HepG2 (cell line): Measurements from ENCODE around the gene VCAM1. TPM values are rescaled to one million over a fixed set of nuclear protein-coding genes. Genes with fewer than 3 reads are reported as not detected.

Experiments
- ATAC-seq: fragments of 200-7000 bp; cut with Tn5 transposase; 3 replicates; pipeline ENCODE4 v1.9.1; 2020; ENCODE audit warnings: mild to moderate bottlenecking, moderate library complexity
- BruUV-seq: library from RNA; stranded (reverse); fragments of 400-500 nt; replicated peaks from 2 replicates; lab custom pipeline; 2021; lab: Mats Ljungman, UMichigan
- CTCF ChIA-PET: fragments of 300-600 bp; formaldehyde crosslinking; extraction: SDS; loops from one replicate; lab custom pipeline; 2021; ENCODE audit warnings: low total read pairs, inconsistent platforms, low intra/inter-chr PET ratio; lab: Yijun Ruan, JAX
- POLR2A ChIA-PET: fragments of 350-600 bp; sonication (Branson Sonifier 250); formaldehyde crosslinking; loops from one replicate; lab custom pipeline; 2020; ENCODE audit warnings: antibody characterized with exemption, inconsistent platforms; lab: Yijun Ruan, JAX
- DNase-seq: peaks from one replicate; pipeline ENCODE4 v3.0.0-alpha.2; 2015; ENCODE audit warnings: low spot score
- FAIRE-seq: peaks from 3 replicates; lab custom pipeline; 2011; peaks lifted over from hg19 to GRCh38; lab: Jason Lieb, UNC
- H2AFZ ChIP-seq: one replicate; pipeline ENCODE4 v1.6.1; 2011; ENCODE audit warnings: low read length, inconsistent platforms
- H3K27ac ChIP-seq: fragments of 300-600 bp; 3 replicates; pipeline ENCODE4 v1.8.0; 2011; ENCODE audit warnings: mixed run types, mild to moderate bottlenecking, mixed read lengths, low read length, inconsistent platforms; ENCODE audit not compliant: insufficient read depth; ENCODE audit errors: extremely low read length
- H3K27me3 ChIP-seq, 2 experiments: fragments of 200-600 bp in 1 of 2; 2 replicates in 1 of 2; 3 replicates in 1 of 2; pipeline versions ENCODE4 v1.6.0 to v1.8.0; 2011; ENCODE audit warnings: low read length in 2 of 2, mild to moderate bottlenecking in 2 of 2, moderate library complexity in 2 of 2, inconsistent platforms in 1 of 2; ENCODE audit not compliant: insufficient read depth in 2 of 2, control insufficient read depth in 1 of 2
- H3K36me3 ChIP-seq, 2 experiments: fragments of 200-600 bp in 1 of 2; replicated peaks in 1 of 2; 2 replicates in 1 of 2; 3 replicates in 1 of 2; pipeline versions ENCODE4 v1.5.1 to v1.8.0; 2011; ENCODE audit warnings: low read length in 2 of 2, inconsistent platforms in 1 of 2; ENCODE audit not compliant: insufficient read depth in 2 of 2, control insufficient read depth in 1 of 2
- H3K4me1 ChIP-seq: 2 replicates; pipeline ENCODE4 v1.5.1; 2012; ENCODE audit warnings: low read length, inconsistent platforms; ENCODE audit not compliant: insufficient read depth
- H3K4me2 ChIP-seq: 2 replicates; pipeline ENCODE4 v1.6.0; 2011; ENCODE audit warnings: low read depth, low read length, inconsistent platforms
- H3K4me3 ChIP-seq, 3 experiments: fragments of 200-600 bp in 1 of 3; sonication (generic), shearing (Covaris generic) in 1 of 3; replicated peaks in 1 of 3; 2 replicates each; pipeline ENCODE4 v1.5.1; 2011 to 2016; ENCODE audit warnings: low read length in 3 of 3, inconsistent platforms in 2 of 3, low read depth in 2 of 3, mild to moderate bottlenecking in 2 of 3, control low read depth in 1 of 3, mixed read lengths in 1 of 3; ENCODE audit not compliant: insufficient read depth in 1 of 3
- H3K79me2 ChIP-seq: one replicate; pipeline ENCODE4 v1.6.1; 2011; ENCODE audit warnings: low read length, inconsistent platforms; ENCODE audit not compliant: insufficient read depth
- H3K9ac ChIP-seq: 2 replicates; pipeline ENCODE4 v1.6.0; 2011; ENCODE audit warnings: mild to moderate bottlenecking, low read depth, low read length, inconsistent platforms; ENCODE audit not compliant: insufficient read depth
- H3K9me3 ChIP-seq: 2 replicates; pipeline ENCODE4 v1.5.1; 2012; ENCODE audit warnings: mild to moderate bottlenecking, low read length
- H4K20me1 ChIP-seq: 2 replicates; pipeline ENCODE4 v1.6.0; 2011; ENCODE audit warnings: inconsistent platforms, mild to moderate bottlenecking, low read length, moderate library complexity; ENCODE audit not compliant: insufficient read depth
- DR1 ChIP-seq: sonication (generic); formaldehyde crosslinking; IDR thresholded peaks from 2 replicates; pipeline ENCODE4 v1.8.0; 2021; ENCODE audit warnings: mild to moderate bottlenecking, missing genetic modification reagents, inconsistent platforms
- FOSL1 ChIP-seq: sonication (generic); formaldehyde crosslinking; IDR thresholded peaks from 2 replicates; pipeline ENCODE4 v1.9.0; 2021; ENCODE audit warnings: missing genetic modification reagents, borderline replicate concordance
- HCFC1 ChIP-seq: fragments of 150-350 bp; IDR thresholded peaks from 2 replicates; pipeline ENCODE4 v1.6.1; 2014; ENCODE audit warnings: low read depth, low read length
- MED13 ChIP-seq: sonication (generic); formaldehyde crosslinking; IDR thresholded peaks from 2 replicates; pipeline ENCODE4 v1.5.0; 2020; ENCODE audit warnings: missing genetic modification reagents
- SIN3B ChIP-seq: fragments of 150-350 bp; IDR thresholded peaks from 2 replicates; pipeline ENCODE4 v1.6.1; 2014; ENCODE audit warnings: low read length
- U2AF1 ChIP-seq: fragments of 200-400 bp; formaldehyde crosslinking; optimal IDR thresholded peaks from 2 replicates; pipeline ENCODE3; 2017; ENCODE audit warnings: mild to moderate bottlenecking, low read depth, low read length
- ZNF446 ChIP-seq: sonication (generic); formaldehyde crosslinking; IDR thresholded peaks from 2 replicates; pipeline ENCODE4 v1.5.0; 2020; ENCODE audit warnings: mild to moderate bottlenecking, missing genetic modification reagents
- ZNF563 ChIP-seq: sonication (generic); formaldehyde crosslinking; IDR thresholded peaks from 2 replicates; pipeline ENCODE4 v1.8.0; 2022; ENCODE audit warnings: mild to moderate bottlenecking, moderate library complexity, missing genetic modification reagents
- ZNF781 ChIP-seq: sonication (generic); formaldehyde crosslinking; IDR thresholded peaks from 2 replicates; pipeline ENCODE4 v1.5.1; 2020; ENCODE audit warnings: borderline replicate concordance, mild to moderate bottlenecking, missing genetic modification reagents; ENCODE audit errors: not compliant biosample characterization
- ZSCAN9 ChIP-seq: IDR thresholded peaks from 2 replicates; pipeline ENCODE4 v1.6.1; 2016; ENCODE audit warnings: borderline replicate concordance
- WGBS: methylation state at CpG from one replicate; pipeline ENCODE4 v1.1.6; 2017; ENCODE audit warnings: low lambda C conversion rate; 5-methylcytosine and 5-hydroxymethylcytosine counted together
- in situ Hi-C: cut with HindIII; loops from 2 replicates; pipeline ENCODE4 v1.10.0; 2017; ENCODE audit warnings: low pct_unique_long_range_greater_than_20kb; ENCODE audit not compliant: extremely low pct_ligation_motif_present
- intact Hi-C: fragments of 100-400 bp; cut with micrococcal nuclease; formaldehyde crosslinking; loops from one replicate; pipeline ENCODE4 v1.10.0; 2022; ENCODE audit not compliant: unreplicated experiment
- polyA plus RNA-seq, 8 experiments: library from polyadenylated mRNA; depleted of rRNA in 3 of 8; stranded (reverse) in 7 of 8; unstranded in 1 of 8; fragments of >200 nt; fragmentation: Illumina TruSeq in 4 of 8; extraction: Trizol in 4 of 8; gene quantifications; 2 replicates each; pipeline versions ENCODE4 v1.2.1 to v1.2.3, GENCODE V29; 2011 to 2016; ENCODE audit warnings: low read depth in 4 of 8, missing spikeins in 1 of 8, mixed read lengths in 1 of 8; ENCODE audit not compliant: insufficient read depth in 1 of 8
- total RNA-seq, 5 experiments: library from RNA; depleted of rRNA; stranded (reverse); fragments of >200 nt; fragmentation: Illumina TruSeq; extraction: Trizol; gene quantifications; 2 replicates each; pipeline ENCODE4 v1.2.3, GENCODE V29; 2016; ENCODE audit warnings: low read depth in 1 of 5
- TF ChIP-seq, protein P1 (sequence below): sonication (generic); formaldehyde crosslinking; IDR thresholded peaks from 2 replicates; pipeline ENCODE4 v1.5.0; 2020; ENCODE audit warnings: missing genetic modification reagents
- TF ChIP-seq, protein P2 (sequence below): IDR thresholded peaks from 2 replicates; pipeline ENCODE4 v1.6.1; 2016; ENCODE audit warnings: missing compliant biosample characterization, missing genetic modification reagents, borderline replicate concordance

Gene VCAM1
- total and polyA plus RNA-seq, 2 of the 13 experiments (the other 11 are each of a cell fraction or from before 2014, with no cell fraction given), result not detected

DNA sequence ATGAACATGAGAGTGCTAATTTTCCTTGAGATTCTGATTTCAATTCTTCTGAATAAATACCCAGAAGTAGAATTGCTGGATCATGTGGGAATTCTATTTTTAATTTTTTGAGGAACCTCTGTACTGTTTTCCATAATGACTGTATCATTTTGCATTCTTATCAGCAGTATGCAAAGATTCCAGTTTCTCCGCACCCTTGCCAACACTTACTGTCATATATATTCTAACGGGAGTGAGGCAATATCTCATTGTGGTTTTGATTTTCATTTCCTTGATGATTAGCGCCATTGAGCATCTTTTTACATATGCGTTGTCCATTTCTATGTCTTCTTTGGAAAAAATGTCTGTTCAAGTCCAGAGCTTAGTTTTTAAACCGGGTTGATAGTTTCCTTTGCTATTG, 33.2 kb downstream of the VCAM1 start (continued):
- TF ChIP-seq, protein P1, sequence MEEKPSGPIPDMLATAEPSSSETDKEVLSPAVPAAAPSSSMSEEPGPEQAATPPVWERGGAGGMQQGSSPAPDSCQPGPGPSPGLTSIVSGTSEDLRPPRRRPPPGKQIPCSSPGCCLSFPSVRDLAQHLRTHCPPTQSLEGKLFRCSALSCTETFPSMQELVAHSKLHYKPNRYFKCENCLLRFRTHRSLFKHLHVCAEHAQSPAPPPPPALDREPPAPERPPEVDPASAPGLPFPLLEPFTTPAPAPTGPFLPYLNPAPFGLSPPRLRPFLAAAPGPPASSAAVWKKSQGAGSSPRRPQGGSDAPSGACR (CRISPR knock-in tag), result no peak
- TF ChIP-seq MED13 (CRISPR knock-in tag), result no peak
- no peak for TF ChIP-seq U2AF1
- TF ChIP-seq ZNF563, result no peak
- TF ChIP-seq FOSL1 (CRISPR knock-in tag), result no peak

DNA sequence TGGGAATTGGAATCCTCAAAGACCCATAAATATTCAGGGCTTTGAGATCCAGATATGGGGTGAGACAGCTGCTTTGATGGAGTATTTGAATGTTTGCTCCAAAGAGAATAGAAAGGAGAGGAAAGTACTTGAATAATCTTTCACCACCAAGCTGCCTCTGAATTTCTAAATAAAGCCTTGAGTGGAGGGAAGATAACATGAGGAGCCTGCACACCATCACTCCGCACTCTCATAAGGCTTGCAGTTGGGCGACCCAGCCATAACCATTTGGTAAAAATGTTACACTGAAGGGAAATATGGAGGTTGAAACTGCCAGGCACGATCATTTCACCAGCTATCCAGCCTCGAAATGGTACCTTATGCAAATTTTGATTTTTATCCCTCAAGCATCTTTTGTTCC, 38.4 kb downstream of the VCAM1 start:
- no peak overlapping the region for H2AFZ ChIP-seq
- FAIRE-seq (no peak), DNase-seq (no peak), ATAC-seq (no peak)
- H3K9ac ChIP-seq, result no peak overlapping the region
- H3K4me1 ChIP-seq, result no peaks in the 10 kb centered on the region
- in situ Hi-C loops (no loop called here), intact Hi-C loops (no loop called here)
- no peaks in the 10 kb centered on the region for H3K79me2 ChIP-seq
- no peaks in the 10 kb centered on the region for H4K20me1 ChIP-seq
- H3K27ac ChIP-seq, result no peak overlapping the region
- TF ChIP-seq DR1 (CRISPR knock-in tag) (no peak), ZNF446 (CRISPR knock-in tag) (no peak), ZSCAN9 (CRISPR knock-in tag) (no peak), HCFC1 (no peak), ZNF781 (CRISPR knock-in tag) (no peak), SIN3B (no peak)
- TF ChIP-seq, protein P2, sequence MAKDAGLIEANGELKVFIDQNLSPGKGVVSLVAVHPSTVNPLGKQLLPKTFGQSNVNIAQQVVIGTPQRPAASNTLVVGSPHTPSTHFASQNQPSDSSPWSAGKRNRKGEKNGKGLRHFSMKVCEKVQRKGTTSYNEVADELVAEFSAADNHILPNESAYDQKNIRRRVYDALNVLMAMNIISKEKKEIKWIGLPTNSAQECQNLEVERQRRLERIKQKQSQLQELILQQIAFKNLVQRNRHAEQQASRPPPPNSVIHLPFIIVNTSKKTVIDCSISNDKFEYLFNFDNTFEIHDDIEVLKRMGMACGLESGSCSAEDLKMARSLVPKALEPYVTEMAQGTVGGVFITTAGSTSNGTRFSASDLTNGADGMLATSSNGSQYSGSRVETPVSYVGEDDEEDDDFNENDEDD (CRISPR knock-in tag), result no peak
- H3K27me3 ChIP-seq, result no peaks in the 10 kb centered on the region; a peak in 1 of 5 replicates
- WGBS, result 33% methylated on average over 4 of the region's 4 CpGs
- no peak overlapping the region for H3K4me3 ChIP-seq
- BruUV-seq, result no TSS peak
- ChIA-PET CTCF (no interaction called here), POLR2A (no interaction called here)
- H3K4me2 ChIP-seq, result no peak overlapping the region
- H3K9me3 ChIP-seq, result no peaks in the 10 kb centered on the region
- H3K36me3 ChIP-seq, result no peaks in the 10 kb centered on the region
